ENCODE results near the gene SRD5A3. TPM values are rescaled to one million over a fixed set of nuclear protein-coding genes. Genes with fewer than 3 reads are reported as not detected.
"Not testable (repeated sequence)": the region's sequence is repeated elsewhere in the genome, so short reads cannot be mapped to it uniquely, and the experiment has no call there.

The SRD5A3 gene
- total and polyA plus RNA-seq, 8 donors = 1.8 to 13.0 (median 9.3) TPM; not detected in 1

- H3K4me3 ChIP-seq = no peak overlapping the region
- 96 to 100% (median 98%) methylated on average over 2 of the region's 2 CpGs for WGBS, 5 donors
- intact Hi-C loops (cut with DNase I; ENCODE audit: low total_unique reads) = no loop called here
These were observed 6.7 kb downstream of the SRD5A3 start for GRCh38 chr4:55352726-55353125.

DNA sequence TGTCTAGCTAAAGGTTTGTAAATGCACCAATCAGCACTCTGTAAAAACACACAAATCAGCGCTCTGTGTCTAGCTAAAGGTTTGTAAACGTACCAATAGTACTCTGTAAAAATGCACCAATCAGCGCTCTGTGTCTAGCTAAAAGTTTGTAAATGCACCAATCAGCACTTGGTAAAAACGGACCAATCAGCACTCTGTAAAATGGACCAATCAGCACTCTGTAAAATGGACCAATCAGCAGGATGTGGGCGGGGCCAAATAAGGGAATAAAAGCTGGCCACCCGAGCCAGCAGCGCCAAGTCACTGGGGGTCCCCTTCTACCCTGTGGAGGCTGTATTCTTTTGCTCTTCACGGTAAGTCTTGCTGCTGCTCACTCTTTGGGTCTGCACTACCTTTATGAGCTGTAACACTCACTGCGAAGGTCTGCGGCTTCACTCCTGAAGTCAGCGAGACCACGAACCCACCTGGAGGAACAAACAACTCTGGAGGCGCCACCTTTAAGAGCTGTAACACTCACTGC lies 7.2 kb downstream of the SRD5A3 start:
- WGBS, 5 donors = 93 to 98% (median 95%) methylated on average over 13 of the region's 13 CpGs
- intact Hi-C loops (cut with DNase I; ENCODE audit: low total_unique reads); H3K27ac ChIP-seq; H3K9me3 ChIP-seq; H3K27me3 ChIP-seq; H3K4me3 ChIP-seq; DNase-seq: not testable (repeated sequence)
- Histone ChIP-seq H3K4me1 (peaks cover 0 to 24% (median 13%) of the 10 kb centered on the region in 4 donors), H3K36me3 (peaks cover 0 to 11% (median 6%) of the 10 kb centered on the region in 4 donors)

More at GRCh38 chr4:55352726-55353125, 6.7 kb downstream of the SRD5A3 start:
- Histone ChIP-seq H3K36me3 (peaks cover 0 to 11% (median 6%) of the 10 kb centered on the region in 4 donors), H3K27me3 (no peaks in the 10 kb centered on the region), H3K4me1 (peaks cover 0 to 24% (median 13%) of the 10 kb centered on the region in 4 donors), H3K9me3 (no peaks in the 10 kb centered on the region), H3K27ac (no peak overlapping the region)
- TF ChIP-seq POLR2AphosphoS5 (IDR thresholded peaks at IDR 0.05) (no peak), POLR2A (IDR thresholded peaks at IDR 0.05) (no peak), EP300 (IDR thresholded peaks at IDR 0.05) (no peak)
- TF ChIP-seq, protein P1, sequence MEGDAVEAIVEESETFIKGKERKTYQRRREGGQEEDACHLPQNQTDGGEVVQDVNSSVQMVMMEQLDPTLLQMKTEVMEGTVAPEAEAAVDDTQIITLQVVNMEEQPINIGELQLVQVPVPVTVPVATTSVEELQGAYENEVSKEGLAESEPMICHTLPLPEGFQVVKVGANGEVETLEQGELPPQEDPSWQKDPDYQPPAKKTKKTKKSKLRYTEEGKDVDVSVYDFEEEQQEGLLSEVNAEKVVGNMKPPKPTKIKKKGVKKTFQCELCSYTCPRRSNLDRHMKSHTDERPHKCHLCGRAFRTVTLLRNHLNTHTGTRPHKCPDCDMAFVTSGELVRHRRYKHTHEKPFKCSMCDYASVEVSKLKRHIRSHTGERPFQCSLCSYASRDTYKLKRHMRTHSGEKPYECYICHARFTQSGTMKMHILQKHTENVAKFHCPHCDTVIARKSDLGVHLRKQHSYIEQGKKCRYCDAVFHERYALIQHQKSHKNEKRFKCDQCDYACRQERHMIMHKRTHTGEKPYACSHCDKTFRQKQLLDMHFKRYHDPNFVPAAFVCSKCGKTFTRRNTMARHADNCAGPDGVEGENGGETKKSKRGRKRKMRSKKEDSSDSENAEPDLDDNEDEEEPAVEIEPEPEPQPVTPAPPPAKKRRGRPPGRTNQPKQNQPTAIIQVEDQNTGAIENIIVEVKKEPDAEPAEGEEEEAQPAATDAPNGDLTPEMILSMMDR (IDR thresholded peaks at IDR 0.05) = no peak
- no peak for DNase-seq

GRCh38 chr4:55354648-55355047 lies 8.6 kb downstream of the SRD5A3 start:
- H3K4me1 ChIP-seq = peaks cover 0 to 34% (median 19%) of the 10 kb centered on the region in 4 donors
- intact Hi-C loops (cut with DNase I; ENCODE audit: low total_unique reads) = no loop called here
- H3K27ac ChIP-seq = no peak overlapping the region
- no peaks in the 10 kb centered on the region for H3K27me3 ChIP-seq
- H3K36me3 ChIP-seq = peaks cover 0 to 11% (median 6%) of the 10 kb centered on the region in 4 donors
- no peak for DNase-seq
- H3K9me3 ChIP-seq = no peaks in the 10 kb centered on the region
- WGBS, 5 donors = 93 to 100% (median 93%) methylated on average over 8 of the region's 8 CpGs
- H3K4me3 ChIP-seq = no peak overlapping the region
- TF ChIP-seq POLR2A (IDR thresholded peaks at IDR 0.05) (no peak), EP300 (IDR thresholded peaks at IDR 0.05) (no peak), POLR2AphosphoS5 (IDR thresholded peaks at IDR 0.05) (no peak)
- TF ChIP-seq, protein P1 (IDR thresholded peaks at IDR 0.05) = no peak

- Histone ChIP-seq H3K36me3 (peaks cover 0 to 11% (median 6%) of the 10 kb centered on the region in 4 donors), H3K27ac (no peak overlapping the region), H3K27me3 (no peaks in the 10 kb centered on the region), H3K4me1 (peaks cover 0 to 35% (median 20%) of the 10 kb centered on the region in 4 donors), H3K9me3 (no peaks in the 10 kb centered on the region), H3K4me3 (no peak overlapping the region)
- no peak for TF ChIP-seq POLR2A (IDR thresholded peaks at IDR 0.05)
- TF ChIP-seq EP300 (IDR thresholded peaks at IDR 0.05) = no peak
- no peak for TF ChIP-seq POLR2AphosphoS5 (IDR thresholded peaks at IDR 0.05)
- TF ChIP-seq, protein P1 (IDR thresholded peaks at IDR 0.05) = no peak
- intact Hi-C loops (cut with DNase I; ENCODE audit: low total_unique reads) = no loop called here
- WGBS, 5 donors = 74 to 80% (median 78%) methylated on average over 6 of the region's 6 CpGs
- no peak for DNase-seq
These were observed 9.5 kb downstream of the SRD5A3 start for GRCh38 chr4:55355555-55355954.

DNA sequence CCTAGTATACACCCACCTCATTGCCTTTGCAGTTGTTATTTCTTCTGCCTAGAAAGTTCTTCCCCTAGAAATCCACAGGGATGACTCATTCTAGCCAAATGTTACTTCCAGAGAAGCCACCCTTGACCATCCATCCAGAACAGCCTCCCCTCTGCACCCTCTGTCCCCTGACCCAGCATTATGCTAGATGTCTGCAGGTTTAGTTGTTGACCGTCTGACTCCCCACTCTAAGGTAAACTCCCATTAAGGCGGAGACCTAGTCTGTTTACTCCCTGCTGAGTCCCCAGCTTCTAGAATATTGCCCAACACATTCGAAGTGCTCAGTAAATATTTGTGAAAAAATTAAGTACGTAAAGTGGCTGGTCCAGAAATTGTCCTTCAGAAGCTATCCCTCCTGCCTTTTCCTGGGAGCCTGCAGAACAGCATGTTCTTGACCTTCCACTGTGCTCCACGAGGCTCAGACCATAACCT lies 11.0 kb downstream of the SRD5A3 start:
- 45 to 65% (median 53%) methylated on average over 5 of the region's 5 CpGs for WGBS, 5 donors
- intact Hi-C loops (cut with DNase I; ENCODE audit: low total_unique reads) = no loop called here
- Histone ChIP-seq H3K4me3 (no peak overlapping the region), H3K27me3 (no peaks in the 10 kb centered on the region), H3K4me1 (peaks cover 0 to 35% (median 20%) of the 10 kb centered on the region in 4 donors), H3K9me3 (no peaks in the 10 kb centered on the region), H3K27ac (peak overlapping the region in 3 of 5 donors; percentile 1 to 53 (median 37)), H3K36me3 (peaks cover 0 to 11% (median 4%) of the 10 kb centered on the region in 4 donors)
- DNase-seq = no peak
- TF ChIP-seq, protein P1 (IDR thresholded peaks at IDR 0.05) = no peak
- peak in 1 of 3 donors; percentile 23 for TF ChIP-seq POLR2AphosphoS5 (IDR thresholded peaks at IDR 0.05)

All from stomach (tissue), 9 donors.